HG02588 (cell line): ENCODE data around the gene PDE1A.

Experiments
- ATAC-seq: cut with Tn5 transposase; IDR thresholded peaks from one replicate; pipeline ENCODE4 v1.9.1; 2021; ENCODE audit warnings: mild to moderate bottlenecking, moderate library complexity; ENCODE audit not compliant: unreplicated experiment

Gene PDE1A

DNA sequence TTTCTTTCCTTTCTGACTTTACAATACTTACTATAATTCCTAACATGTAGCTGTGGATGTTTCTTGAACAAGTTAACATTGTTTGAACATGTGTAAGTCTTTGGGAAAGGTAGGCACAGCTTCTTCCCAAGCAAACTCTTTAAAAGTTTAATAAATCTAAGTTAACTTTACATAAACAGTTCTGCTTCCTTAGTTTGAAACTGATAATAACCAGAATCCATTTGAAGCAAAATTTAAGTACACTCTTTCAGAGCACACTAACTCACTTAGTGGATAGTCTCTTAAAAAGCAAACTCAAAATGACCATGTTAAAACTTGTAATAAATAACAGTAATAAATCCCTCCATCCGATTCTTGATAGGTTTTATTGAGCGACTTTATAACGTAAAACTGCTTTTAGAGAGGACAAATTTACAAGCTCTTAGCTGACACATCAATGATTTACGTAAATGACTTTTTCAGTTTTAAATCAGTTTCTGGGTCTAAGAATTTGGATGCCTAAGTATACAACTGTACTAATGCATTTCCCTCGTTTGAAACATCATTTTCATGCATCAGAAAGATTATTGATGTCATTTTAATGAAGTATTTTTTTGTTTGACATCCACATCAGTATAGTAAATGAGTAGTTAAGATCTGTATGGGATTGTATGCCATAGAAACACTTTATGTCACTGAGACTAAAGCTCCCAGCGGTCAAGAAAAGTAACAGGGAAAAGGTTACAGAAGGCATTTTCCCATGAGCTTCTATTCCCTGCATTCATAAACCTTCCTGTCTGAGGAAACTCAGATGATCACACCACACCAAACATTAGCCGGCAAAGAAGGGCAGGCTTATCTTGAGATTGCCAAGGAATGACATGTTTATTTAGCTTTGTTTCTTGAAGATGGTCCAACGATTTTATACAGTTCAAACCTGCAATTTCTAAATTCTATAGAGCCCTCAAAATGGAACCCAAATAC is 67.5 kb downstream of the PDE1A start:
- no peak for ATAC-seq

DNA sequence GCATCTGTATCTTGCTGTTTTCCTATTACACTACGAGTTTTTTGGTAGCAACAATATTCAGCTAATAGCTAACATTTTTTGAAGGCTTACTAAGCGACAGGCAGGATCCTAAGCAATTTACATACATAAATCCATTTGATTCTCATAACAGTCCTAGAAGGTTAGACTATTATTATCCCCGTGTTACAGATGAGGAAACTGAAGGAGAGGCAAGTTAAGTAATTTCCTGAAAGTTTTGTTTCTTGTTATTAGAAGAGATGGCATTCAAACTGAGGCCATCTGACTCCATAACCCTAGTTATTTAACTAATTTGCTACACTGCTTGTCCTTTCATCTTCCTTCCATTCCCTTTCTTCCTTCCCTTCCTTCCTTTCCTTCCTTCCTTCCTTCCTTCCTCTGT is 68.2 kb downstream of the PDE1A start:
- no peak for ATAC-seq

DNA sequence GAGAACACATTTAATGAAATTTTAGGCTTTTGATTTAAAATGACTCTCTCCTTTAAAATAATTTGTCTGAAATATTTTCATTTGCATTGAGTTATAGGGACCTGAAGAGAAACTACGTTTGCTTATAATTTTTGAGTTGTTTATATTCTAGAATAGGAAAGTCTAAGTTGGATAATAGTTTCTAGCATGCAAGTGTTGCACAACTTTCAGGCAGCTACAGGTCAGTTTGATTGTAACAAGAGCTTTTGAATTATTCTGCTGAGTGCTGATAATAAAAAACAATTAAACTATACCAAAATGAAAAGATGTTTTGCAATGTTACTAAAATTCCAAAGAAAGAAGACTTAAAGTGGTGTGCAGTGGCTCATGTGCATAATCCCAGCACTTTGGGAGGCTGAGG is 71.0 kb downstream of the PDE1A start:
- ATAC-seq: no peak

DNA sequence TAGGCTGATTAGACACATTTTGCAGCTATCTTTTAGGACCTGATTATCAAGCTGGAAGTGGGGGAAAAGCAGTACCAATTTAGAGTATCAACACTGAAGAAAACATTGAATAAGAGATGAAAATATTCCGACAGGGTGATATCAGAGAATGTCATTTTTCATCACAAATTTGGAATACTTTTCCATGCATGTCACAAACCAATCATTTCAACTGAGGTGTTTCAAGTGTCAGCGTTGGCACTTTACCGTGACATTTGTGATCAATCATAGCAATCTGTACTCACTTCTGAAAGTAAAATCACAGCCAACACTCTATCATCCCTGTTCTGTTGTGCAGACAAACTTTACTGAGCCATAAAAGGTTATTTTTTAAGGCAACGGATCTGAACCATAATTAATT is 75.4 kb downstream of the PDE1A start:
- ATAC-seq: no peak

DNA sequence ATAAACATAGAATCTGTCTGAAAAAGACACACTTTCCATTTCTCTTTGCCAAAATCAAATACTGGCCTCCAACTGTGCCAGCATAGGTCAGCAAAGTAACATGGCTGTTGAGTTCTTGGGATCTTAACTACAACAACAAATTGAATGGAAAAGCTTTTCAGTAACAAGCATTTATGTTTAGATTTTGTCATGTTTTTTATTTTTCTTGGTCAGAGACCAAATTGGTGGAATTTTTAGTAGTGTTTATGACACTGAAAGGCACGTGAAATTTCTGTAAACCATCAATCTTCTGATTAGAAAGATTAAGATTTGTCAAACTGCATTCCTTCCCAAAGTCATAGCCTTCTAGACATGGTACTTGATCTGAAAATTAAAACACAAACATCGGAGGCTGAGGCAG is 77.6 kb downstream of the PDE1A start:
- ATAC-seq: no peak

DNA sequence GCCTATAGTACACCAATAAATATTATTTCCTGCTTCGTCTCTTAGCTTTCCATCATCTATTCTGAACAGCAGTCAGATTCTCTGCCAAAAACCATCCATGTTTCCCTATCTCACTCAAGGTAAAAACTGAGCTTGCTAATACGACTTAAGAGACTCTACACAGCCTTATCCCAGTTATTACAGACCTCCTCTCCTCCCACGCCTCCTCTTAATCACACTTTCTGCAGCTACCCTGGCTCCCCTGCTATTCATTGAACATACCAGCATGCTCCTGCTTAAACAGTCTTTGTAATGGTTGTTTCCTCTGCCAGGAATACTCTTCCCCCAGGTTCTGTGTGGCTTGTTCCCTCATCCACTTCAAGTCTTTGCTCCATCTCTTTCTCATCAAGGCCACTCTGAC is 81.5 kb downstream of the PDE1A start:
- ATAC-seq: no peak

DNA sequence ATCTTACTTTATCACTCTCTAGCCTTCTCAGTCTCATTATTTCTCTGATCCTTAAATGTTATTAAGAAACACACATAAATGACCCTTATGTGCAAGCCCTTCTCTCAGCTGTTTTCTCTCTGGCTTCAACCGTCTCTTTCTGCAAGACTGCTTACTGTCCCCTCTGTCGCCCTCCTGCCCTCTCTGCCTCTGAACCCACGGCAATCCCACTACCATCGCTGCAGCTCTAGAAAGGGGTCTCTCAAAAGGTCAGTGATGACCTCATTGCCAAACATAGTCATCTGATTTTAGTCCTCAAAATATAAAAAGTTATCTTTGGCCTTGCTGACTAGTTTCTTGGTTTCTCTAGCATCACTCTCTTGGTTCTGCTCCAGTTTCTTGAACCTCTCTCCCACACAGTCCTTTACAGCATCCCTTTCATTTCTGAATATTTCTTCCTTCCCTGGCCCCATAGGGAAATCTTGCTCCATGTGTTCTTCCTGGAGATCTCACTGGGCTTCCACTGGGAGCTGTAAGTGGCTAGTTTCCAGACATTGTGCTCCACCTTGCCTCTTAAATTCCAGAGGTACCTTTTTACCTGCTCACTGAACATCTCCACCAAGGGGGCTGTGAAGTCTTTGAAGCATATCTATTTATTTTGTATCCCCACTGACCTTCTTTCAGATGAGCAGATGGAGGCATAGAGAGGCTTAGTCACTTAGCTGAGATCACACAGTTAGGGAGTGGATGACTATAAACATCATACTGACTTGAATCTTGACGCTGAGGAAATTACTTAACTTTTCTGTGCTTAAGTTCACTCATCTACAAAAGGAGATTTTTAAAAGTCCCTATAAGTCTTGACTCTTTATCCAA is 96.2 kb downstream of the PDE1A start:
- ATAC-seq: no peak

DNA sequence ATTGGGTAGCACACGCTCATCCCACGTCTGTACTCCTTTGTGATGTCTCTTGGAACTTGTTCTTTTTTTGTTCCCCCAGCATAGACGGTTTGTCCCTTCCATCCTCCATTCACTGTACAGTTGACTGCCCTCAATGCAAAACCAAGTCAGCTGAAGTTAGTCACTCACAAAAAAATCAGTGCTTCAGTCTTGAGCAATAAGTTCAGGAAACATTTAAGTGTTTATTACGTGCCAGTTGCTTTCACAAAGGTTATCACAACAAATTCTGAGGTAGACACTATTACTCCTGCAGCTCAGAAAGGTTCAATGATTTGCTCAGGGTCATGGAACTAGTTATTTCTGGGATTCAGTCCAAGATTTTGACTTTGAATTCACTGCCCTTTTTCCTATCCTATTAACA is 102.2 kb downstream of the PDE1A start:
- ATAC-seq: no peak

DNA sequence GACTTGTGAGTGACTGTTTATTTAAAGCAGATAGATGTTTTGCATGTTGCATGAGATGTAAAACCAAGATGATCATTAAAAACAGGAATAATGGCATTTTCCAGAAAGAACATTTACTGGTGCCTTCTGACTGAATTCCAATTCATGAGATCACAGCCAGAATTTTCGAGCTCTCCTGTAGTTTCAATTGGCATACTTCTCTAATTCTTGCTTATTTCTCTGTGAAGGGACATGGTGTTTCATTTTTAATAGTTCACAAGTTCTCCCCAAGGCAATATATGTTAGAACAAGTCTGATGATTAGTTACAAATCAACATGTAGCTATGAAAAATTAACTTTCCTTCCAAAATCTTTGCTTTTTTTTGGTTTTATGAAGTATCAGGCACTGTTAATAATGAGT is 105.7 kb downstream of the PDE1A start:
- ATAC-seq: no peak

DNA sequence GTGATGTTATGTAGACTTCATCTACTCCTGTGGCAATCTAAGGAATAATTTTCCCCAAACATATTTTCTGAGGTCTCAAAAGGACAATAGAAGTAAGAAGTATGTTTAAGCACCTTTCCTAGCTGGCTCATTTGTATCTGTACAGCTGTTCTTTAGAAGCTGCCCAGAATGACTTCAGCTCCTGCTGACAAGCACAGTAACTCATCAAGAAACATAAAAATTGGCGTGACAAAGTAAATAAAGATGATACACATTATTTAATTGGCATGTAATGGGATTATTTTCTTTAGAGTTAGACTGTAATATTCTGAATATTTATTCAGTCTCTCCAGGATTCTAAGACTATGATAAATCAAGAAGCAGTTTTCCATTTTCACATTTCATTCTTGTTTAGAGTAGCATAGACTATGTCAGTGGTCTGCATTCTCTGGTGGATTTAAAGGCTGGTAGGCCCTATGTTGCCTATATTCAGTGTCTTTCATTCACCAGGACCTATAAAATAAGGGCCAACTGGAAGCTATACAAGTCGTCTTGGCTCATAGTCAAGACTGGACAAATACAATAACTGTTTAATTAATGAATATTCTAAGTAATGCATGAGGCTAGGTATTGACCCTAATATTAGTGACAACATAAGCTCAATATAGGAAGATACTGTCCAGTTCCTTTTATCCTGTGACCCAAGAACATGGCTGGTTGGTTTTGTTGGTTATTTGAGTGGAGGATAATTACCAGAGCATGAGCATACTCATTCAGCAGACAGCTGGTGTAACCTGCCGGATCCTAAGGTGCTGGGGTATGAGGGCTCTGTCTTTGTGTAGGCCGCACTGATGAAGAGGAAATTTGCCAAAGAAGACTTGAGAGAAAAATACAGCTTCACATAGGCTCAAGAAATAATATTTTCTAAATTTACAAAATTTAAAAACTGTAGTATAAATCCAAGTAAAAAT is 107.0 kb downstream of the PDE1A start:
- no peak for ATAC-seq

DNA sequence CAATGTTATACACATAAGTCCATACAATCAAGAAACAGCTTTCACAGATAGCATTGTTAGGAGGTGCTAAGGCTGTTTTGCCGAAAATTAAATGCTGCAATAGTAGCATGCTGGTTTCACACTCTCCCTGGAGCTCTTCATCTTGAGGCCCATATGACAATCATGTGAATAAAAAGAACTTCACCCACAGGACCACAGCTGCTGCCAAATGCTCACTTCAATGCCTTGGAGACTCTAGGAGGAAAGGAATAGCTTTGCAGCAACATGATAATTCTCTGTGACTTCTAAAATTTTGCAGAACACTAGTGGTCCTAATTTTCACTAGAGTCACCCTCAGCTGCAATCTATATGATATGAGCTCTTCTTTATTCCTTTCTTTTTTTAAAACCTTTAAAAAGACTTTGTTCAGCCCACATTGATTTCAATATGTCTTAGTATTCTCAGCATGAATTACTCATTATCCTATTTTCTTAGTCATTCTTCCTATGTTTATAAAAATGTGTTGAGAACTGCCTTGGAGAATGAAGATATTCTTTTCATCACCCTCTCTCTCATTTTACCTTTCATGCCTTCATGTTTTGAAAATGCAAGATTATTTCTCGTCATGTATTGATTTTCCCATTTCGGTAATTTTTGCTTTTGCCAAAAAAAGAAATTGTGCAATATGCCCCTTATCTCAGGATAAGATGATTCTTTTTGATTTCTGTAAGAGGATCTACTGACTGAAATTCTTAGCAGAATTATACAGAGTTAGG is 108.2 kb downstream of the PDE1A start:
- ATAC-seq: no peak

DNA sequence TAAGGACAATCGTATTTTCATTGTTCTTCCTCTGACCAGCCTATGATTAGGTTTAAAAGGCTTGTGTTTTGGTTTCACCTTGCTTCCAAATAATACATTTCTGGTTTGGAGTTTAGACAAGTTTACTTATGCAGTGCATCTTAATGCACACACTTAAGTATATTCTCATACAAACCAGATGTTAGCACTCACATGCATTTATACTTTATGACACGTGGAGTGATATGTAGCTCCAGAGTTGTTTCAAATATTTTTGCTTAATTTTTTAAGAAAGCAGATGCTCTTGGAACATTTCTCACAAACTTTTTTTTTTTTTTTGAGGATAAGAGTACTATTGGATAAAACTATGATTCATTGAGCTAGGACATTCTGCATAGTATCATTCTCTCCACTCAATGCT is 109.9 kb downstream of the PDE1A start:
- no peak for ATAC-seq

DNA sequence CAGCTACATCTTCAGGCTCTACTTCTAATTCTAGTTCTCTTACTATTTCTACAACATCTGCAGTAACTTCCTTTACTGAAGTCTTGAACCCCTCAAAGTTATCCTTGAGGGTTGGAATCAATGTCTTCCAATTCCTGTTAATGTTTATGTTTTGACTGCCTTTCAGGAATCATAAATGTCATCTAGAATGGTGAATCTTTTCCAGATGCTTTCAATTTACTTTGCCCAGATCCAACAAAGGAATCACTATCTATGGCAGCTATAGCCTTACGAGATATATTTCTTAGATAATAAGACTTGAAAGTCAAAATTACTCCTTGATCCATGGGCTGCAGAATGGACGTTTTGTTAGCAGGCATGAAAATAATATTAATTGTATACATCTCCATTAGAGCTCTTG is 123.9 kb downstream of the PDE1A start:
- ATAC-seq: no peak

DNA sequence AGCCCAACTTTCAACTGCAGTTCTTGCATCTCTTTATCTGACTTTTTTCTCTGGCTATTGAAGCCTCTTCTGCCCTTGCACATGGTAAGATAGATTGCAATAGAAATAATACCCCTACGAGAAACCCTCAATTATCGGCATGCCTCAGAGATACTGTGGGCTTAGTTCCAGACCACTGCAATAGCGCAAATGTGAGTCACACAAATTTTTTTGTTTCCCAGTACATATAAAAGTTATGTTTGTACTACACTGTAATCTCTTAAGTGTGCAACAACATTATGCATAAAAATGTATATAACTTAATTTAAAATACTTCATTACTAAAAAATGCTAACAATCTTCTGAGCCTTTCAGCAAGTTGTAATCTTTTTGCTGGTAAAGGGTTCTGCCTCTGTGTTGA is 124.7 kb downstream of the PDE1A start:
- ATAC-seq: no peak

DNA sequence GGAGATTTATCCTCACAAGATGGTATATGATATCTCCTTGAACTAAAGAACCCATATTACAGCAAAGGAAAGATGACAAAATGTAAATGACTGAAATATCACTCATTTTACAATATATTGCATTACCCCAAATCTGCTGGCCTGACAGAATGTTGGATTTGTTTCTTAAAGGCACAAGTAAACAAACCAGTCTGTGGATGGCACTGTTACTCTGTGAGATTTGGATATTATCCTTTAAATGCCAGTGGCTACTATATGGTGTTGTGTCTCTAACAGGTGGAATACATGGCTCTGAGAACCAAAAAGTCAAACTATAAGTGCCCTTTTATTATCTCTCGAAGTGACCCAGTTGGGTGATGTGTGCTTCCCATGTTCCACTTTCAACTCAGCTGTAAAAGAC is 125.7 kb downstream of the PDE1A start:
- no peak for ATAC-seq

DNA sequence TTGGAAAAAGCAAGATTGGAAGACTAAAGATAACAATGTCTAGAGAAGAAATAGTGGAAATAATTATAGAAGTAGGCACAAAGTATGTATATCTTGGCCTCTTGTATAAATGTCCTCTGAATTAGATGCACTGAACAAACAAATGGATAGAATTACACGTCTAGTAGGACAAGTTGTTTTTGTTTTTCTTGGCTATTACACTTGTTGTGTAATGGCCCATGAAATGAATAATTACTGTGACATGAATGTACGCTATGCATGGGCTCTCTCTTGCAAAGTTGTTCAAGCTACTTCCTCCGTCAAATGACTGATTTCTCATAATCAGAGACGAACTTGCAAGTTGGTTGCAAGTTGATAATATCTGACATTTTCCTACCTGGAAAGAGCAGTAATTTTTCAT is 126.2 kb downstream of the PDE1A start:
- ATAC-seq: no peak

DNA sequence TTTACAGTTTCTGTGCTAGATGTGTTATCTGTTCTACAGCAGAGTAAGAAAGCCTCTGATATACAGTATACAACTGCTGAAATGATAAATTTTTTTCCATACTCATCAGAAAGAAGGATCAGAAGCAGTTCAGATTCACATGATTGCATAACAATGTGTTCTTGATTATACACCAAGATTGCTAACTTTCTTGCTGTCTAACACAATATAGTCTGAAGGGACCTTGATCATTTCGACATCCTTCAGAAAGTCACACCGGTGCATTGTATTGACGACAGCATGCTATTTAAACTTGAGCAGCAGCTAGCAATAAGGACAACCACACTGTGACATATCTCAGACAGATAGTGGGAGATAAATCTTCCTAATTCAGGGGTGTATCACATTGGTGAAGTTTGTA is 127.2 kb downstream of the PDE1A start:
- ATAC-seq: no peak

DNA sequence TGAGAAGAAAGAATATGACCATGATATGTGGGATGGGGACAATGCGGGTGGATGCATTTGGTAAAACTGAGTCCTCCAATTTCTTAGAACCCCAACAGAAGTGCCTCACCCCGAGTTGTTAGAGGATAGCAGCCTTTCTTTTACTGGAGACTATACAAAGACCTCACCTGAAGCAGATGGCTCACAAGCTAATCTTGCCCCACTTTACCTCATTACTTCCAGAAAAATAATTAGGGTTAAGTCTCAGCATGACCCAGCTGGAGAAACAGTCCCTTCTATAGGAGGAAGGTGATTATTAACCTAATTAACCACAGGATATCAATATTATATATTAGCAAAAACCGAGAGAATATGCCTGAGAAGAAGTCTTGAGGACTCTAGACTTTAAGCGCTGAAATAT is 128.4 kb downstream of the PDE1A start:
- ATAC-seq: no peak

DNA sequence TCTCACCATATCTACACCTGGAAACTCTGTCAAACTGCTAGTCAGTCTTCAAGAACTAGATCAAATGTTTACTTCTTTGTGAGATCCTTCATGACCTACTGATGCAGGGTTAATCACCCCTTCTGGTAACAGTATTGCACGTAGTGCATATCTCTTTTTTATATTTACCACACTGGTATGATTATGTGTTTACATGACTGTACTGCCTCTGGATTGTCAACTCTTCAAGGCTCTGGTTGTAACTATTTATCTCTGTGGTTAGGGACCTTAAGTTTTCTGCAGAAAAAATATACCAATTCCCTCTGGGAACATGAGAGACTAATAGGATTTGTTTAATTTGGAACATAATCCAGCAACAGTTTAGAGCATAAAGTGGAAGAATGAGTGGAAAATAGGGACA is 135.5 kb downstream of the PDE1A start:
- no peak for ATAC-seq

DNA sequence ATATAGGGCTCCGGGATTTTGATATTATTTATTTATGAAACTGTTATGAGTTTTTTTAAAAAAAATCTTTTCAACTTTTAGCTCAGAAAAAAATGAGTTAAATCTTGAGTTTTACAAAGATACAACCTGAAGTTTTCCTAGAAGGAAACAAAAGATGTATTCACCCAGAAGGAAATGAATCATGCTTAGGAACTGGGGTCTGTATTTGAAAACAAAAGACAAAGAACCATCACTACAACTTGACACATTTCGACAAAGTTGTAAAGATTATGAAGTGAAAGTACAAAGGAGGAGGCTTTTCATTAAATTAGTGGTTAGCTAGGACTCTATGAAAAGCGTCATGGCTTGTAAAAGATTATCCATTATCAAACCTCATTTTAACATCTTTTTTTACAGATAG is 143.3 kb downstream of the PDE1A start:
- ATAC-seq: no peak
